ENCODE measurements around the gene ELMO2.

ELMO2 gene

DNA sequence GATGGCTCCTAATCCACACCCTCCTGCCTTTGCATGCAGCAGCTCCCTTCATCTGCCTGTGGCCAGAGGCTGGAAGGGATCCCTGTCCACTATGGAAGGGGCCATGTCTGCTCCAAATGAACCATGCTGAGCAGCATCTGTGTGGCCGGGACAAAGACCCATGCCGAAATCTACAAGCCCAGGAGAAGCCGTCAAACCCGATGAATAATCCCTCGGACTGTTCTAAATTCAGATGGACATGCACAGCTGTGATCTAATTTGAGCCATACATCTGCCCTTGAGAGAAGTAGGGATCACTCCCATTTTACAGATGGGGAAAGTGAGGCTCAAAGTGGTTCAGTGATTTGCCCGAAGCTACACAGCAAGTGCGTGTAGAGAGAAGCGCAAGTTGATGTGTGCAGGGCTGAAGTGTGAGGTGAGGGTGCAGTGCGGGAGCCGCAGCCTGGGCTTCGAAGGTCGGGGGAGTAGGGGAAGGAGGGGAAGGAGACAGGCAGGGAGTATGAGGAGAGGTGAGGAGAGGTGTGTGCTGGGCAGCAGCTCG is 75.5 kb downstream of the ELMO2 start:
- DNase-seq, result no peak

DNA sequence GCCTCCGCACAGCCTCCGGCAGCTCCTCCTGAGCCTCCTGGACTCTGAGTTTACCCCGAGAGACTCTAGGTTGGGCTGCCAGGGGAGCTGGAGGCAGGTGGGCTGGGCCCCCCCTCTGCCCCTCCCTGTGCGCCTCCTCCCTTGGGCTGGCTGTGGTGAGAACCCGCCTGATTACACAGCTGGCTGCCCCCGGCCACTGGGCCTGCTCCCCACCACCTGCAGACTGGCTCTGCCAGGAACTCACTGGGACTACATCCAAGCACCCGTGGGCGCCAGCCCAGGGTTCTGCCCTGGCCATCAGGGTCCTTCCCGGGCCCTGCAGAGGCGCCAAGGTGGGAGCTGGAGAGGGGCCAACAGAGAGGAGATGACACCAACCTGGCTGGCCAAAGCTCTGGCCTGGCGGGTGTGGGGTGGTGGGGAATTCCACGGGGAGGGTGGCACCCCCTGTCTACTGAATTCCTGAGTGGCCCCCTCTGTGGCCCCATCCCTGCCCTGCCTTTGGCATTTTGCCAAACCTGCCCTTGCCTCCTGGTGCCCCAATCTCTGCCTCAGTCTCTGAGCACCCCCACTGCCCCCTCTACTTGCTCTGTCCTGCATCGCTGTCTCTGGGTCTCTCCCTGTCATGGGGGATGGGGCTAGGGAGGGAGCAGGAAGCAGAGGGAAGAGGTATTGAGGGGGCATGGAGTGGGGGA is 76.2 kb downstream of the ELMO2 start:
- no peak for DNase-seq

DNA sequence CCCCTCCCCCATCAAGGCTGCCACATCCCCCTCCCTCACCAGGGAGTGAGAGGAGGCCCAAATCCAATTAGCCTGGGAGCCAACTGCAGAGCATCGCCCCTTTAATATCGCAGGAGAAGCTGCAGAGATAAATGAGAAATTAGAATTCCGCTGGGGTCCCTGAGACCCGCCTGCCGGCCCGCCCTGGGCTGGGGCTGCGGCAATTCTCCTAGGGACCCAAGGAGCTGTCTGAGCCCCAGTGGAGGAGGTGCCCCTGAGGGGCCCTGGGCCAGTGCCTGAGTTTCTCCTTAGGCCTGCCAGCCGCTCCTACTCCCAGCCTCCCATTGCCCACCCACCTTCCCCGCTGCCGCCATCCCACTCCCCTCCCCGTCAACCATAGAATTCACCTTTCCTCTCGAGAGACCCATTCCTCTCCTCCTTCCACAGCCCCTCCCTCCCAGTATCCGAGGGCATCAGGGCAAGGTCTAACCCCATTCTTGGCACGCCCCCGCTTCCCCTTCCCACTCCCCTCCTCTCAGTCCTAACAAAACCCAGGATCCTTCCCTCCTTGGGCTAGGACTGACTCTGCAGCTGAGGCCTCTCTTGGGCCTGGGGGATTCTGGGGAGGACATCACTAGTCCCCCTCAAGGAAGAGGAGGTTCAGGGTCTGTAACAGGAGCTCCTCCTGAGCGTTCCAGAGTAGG is 78.1 kb downstream of the ELMO2 start:
- no peak for DNase-seq

DNA sequence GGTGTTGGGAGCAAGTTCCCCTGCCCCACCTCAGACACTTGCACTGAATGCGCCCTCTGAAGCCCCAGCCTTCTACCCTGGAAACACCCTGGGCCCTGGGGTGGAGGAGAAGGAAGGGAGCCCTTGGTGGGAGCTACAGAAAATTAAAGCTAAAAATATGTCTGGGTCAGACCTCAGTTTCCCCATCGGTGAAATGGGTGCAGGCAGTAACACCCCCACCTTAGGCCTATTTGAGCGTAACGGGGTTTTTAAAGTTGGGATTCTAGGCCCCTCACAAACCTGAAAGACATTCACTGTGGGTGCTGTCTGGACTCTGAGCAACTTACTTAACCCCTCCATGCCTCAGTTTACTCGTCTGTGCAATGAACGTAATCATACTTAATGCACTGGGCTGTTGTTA is 78.9 kb downstream of the ELMO2 start:
- DNase-seq, result no peak

DNA sequence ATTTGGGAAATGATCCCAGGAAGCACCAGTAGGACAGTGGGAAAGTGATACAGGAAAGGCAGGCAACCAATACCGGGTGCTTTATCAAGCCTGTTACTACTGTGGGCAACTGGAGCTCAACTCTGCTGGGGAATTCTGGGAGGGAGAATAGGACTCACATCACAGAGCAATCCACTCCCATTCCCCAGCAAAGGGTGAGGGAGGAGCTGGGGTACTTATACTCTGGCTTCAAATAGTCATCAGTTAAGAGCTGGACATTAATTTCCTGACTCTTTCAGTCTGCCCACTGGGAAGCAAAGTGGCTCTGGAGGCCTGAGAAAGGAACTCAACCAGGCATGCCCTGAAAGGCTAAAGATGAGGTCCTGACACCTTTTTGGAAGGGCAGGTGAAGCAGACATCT is 80.6 kb downstream of the ELMO2 start:
- no peak for DNase-seq

DNA sequence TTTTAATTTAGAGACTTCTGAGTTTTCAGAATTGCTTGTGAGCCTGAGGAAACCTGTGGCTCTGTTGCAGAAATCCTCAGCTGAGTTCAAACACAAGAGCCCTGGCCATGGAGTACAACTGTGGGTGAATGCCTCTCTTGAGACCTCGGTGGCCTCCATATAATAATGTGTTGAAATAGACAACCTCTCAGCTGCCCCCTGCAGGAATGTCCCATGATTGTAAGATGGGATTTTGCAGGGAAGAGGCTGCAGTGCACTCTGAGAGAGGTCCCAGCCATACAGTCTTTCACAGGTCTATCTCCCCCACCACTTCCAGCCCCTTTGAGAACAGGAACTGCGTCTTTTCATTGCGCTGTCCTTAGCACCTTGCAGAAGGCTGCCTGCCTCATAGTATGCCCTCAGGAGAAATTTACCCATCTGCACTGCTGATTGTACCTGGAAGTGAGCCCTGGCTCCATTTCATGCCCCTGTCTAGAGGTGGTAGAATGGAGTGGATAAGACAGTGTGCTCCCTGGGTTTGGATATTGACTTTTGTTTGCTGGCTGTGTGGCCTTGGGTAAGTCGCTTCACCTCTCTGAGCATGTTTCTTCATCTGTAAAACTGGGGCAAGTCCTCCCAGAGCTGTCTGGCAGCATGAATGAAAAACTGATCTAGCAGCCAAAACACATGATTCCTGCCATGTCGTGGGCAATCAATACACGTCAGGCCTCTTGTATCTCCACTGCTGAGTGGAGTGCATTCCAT is 81.3 kb downstream of the ELMO2 start:
- DNase-seq, result no peak

DNA sequence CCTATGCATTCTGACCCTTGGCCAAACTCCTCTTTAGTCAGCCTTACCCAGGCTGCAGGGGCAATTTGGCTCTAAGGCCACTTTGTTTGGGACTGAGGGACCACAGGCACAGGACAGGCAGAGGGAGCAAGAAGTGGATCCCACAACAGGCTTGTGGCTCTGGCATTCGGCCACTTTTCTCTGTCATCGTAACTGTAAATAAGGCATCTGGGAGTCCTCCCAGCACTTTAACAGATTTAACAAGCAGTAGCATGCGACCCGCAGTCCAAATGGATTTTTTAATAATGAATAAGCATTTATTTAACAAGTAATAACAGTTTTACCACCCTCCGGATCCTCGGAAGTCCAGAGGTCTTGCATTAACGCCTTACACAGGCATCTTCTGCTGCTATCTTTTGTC is 82.0 kb downstream of the ELMO2 start:
- no peak for DNase-seq

DNA sequence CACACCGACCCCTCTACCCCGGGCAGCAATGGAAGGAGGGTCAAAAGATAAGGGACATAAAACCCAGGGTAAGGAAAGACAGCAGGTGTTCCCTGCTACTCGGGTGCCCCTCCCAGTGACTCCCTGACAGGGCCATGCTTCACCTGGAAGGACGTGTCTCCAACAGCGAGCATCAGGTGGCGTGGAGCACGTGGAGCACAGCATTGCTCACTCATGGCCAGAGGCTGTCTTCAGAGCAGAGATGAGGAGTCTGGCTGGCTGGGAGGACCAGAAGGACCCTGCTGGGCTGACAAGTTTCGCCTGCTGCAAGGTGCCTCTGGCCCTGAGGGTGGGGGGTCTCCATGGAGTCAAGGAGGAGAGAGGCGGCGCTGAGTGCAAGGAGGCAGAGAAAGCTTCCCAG is 82.9 kb downstream of the ELMO2 start:
- DNase-seq, result no peak

DNA sequence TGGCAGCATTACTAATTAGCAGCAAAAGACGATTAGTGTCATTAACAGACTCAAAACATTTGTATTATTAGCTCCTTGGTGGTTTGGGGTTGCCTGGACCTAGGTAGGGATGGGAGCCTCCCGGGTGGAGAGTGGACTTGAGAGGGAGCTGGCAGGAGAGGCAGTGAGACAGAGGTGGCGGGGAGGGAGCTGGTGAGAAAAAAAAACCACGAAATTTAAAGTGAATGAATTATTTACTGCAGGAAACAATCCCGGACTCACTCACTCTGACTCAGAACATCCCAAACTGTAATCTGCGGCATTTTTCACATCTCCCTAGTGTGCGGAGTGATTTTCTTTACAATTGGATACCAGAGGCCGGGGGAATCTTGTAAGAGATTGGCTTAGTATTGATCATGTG is 83.8 kb downstream of the ELMO2 start:
- DNase-seq, result no peak

DNA sequence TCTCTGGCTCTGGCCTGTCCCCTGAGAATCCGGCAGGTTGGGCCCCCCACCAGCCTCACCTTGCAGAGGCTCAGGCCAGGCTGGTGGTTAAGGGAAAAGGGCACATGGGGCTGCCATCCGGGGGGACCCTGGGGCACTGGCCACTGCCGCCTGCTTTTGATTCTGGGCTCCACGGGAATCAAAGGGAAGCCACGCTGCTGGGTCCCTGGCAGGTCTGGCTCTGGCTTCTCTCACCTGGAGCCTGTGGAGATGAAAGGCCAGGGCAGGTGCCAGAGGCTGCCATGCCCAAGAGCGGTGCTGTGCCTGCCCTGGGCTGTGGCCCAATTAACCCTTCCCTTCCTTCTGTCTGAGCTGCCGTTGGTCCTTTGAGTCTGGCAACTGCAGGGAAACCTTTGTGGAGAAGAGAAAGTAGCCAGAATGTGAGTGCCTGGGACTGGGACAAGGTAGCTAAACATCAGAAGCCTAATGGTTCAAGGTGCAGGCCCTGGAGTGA is 88.7 kb downstream of the ELMO2 start:
- DNase-seq, result no peak

DNA sequence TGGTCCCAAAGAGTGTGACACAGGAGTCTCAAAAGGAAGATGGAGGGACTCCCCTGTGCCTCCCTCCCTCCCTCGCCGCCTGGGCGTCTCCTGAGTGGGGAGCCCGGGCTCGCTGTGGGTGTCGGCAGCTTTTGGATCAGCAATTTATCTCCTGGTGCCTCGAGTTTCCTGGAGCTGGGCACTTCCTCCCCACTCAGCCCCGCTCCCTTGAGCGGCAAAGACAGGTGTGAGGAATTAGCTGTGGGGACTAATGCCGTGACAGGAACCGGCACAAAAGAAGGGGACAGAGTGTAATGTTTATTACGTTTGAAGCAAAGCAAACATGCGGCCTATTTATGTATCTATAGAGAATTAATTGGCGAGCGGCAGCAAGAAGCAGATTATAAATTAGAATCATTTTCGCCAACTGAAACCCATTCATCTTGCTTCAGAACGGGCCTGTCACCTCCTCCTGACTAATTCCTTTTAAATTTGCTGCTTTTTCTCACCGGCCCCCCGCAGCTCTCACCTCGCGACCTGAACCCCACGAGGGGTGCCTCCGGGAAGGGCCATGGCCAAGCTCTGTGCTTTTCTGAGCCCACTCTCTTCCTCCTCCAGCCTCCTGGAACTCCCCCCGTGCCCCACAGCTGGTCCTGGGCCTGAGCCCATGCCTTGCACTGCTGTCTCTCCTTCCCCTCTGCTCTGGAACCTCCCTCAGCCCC is 89.3 kb downstream of the ELMO2 start:
- DNase-seq, result no peak

Measured in CD4-positive, alpha-beta T cell treated with Interleukin-17A for 1 hour (primary cell).